ENCODE data around the gene WDR74.
"Not testable (repeated sequence)": the region's sequence is repeated elsewhere in the genome, so short reads cannot be mapped to it uniquely, and the experiment has no call there.

WDR74 gene

DNA sequence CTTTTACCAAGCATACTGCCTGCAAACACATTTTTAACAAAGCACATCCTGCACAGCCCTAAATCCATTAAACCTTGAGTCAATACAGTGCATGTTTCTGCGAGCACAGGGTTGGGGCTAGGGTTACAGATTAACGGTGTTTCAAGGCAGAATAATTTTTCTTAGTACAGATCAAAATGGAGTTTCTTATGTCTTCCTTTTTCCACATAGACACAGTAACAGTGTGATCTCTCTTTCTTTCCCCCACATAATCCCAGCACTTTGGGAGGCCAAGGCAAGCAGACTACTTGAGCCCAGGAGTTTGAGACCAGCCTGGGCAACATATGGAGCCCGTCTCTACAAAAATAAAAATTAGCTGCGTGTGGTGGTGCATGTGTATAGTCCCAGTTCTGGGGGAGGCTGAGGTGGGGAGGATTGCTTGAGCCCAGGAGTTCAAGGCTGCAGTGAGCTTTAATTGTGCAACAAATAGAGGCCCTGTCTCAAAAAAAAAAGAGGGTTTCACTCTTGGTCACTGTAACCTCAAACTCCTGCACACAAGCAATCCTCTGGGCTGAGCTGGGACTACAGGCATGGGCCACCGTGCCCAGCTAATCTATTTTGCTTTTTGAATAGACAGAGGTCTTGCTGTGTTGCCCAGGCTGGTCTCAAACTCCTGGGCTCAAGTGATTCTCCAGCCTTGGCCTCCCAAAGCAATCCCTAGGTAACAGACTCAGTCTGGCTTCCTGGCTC lies 21.6 kb upstream of the WDR74 start:
- no peak for DNase-seq (ENCODE audit: low spot score)
- peak overlapping the region; percentile 69 for H3K27ac ChIP-seq
- ChIA-PET CTCF (interaction anchor here (0.6 to 0.9 kb wide), 2 partner anchors 74 to 135 kb away, joined by 3 to 4 read pairs; no protein-coding TSS in a partner anchor), POLR2A (ENCODE audit: low non-redundant PET) (no interaction called here)
- TF ChIP-seq, protein P1, sequence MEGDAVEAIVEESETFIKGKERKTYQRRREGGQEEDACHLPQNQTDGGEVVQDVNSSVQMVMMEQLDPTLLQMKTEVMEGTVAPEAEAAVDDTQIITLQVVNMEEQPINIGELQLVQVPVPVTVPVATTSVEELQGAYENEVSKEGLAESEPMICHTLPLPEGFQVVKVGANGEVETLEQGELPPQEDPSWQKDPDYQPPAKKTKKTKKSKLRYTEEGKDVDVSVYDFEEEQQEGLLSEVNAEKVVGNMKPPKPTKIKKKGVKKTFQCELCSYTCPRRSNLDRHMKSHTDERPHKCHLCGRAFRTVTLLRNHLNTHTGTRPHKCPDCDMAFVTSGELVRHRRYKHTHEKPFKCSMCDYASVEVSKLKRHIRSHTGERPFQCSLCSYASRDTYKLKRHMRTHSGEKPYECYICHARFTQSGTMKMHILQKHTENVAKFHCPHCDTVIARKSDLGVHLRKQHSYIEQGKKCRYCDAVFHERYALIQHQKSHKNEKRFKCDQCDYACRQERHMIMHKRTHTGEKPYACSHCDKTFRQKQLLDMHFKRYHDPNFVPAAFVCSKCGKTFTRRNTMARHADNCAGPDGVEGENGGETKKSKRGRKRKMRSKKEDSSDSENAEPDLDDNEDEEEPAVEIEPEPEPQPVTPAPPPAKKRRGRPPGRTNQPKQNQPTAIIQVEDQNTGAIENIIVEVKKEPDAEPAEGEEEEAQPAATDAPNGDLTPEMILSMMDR (conservative IDR thresholded peaks at IDR 0.05; ENCODE audit: low read depth) = no peak

DNA sequence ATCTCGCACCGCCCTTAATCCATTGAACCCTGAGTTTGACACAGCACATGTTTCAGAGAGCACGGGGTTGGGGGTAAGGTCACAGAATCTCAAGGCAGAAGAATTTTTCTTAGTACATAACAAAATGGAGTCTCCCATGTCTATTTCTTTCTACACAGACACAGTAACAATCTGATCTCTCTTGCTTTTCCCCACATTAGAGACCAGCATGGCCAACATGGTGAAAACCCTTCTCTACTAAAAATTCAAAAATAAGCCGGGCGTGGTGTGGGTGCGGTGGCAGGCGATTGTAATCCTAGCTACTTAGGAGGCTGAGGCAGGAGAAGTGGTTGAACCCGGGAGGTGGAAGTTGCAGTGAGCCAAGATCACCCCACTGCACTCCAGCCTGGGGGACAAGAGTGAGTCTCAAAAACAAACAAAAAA lies 19.9 kb upstream of the WDR74 start:
- peak overlapping the region; percentile 69 for H3K27ac ChIP-seq
- DNase-seq (ENCODE audit: low spot score); POLR2A ChIA-PET (ENCODE audit: low non-redundant PET); CTCF ChIA-PET: not testable (repeated sequence)

DNA sequence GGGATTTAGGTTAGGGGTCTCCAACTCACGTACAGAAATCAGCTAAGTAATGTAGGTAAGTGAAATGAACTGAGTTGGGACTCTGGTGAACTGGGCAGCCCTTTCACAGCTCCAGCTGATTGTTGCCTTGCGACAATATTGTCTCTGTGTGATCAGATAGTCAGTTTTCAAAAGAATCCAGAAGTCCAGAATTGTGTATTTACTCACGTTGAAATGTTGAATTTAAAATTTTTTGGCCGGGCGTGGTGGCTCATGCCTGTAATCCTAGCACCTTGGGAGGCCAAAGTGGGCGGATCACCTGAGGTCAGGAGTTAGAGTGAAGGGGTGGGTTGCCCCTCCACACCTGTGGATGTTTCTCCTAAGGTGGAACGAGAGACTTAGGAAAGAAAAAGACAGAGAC lies 18.8 kb upstream of the WDR74 start:
- TF ChIP-seq, protein P1 (conservative IDR thresholded peaks at IDR 0.05; ENCODE audit: low read depth) = no peak
- ChIA-PET CTCF (no interaction called here), POLR2A (ENCODE audit: low non-redundant PET) (interaction anchor here (0.7 to 1.4 kb wide), 3 partner anchors 17 to 71 kb away, joined by 3 to 12 read pairs (median 5); partner anchors contain the start of gene TMEM179B)
- H3K27ac ChIP-seq = peak overlapping the region; percentile 69
- DNase-seq (ENCODE audit: low spot score) = no peak

DNA sequence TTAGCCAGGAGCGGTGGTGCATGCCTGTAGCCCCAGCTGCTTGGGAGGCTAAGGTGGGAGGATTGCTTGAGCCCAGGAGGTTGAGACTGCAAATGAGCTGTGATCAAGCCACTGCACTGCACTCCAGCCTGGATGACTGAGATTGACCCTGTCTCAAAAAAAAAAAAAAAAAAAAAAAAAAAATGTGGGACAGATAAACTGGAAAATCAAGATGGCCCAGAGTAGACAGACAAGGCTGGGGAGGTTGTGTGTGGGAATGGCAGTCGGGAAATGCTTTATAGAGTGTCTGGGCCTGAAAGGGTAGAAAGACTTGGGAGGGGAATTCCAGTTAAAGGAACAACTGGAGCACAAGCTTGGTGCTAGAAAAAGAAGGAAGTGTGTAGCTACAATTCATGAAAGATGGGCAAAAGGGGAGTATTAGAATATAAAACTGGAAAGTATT lies 18.2 kb upstream of the WDR74 start:
- peak overlapping the region; percentile 91 for H3K27ac ChIP-seq
- TF ChIP-seq, protein P1 (conservative IDR thresholded peaks at IDR 0.05; ENCODE audit: low read depth) = no peak
- ChIA-PET CTCF (no interaction called here), POLR2A (ENCODE audit: low non-redundant PET) (interaction anchor here (0.6 to 1.4 kb wide), 5 partner anchors 10 to 71 kb away, joined by 3 to 12 read pairs (median 5); partner anchors contain the start of gene TMEM179B)
- peak; percentile 32 for DNase-seq (ENCODE audit: low spot score)

DNA sequence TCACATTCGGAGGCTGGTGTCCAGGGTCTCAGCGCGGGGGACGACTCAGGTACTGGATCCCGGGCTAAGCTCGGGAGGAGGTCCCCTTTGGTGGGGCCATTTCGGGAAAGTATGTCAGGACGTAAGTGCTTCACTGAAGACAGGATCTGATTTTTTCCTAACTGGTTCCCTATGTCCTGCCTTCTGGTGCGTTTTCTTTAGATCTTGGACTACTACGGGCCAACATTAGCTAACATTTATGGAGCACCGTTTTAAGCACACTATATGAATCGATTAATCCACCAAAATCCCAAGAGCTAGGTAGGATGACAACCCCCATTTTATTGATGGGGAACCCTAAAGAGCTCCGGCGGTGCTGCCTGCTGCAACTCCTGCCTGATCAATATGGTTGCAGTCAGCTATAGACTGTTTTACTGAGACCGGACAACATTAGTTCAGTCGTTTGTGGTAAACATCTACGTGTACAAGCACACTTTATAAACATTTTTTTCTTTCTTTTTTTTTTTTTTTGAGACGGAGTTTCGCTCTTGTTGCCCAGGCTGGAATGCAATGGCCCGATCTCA lies 17.0 kb upstream of the WDR74 start:
- POLR2A ChIA-PET (ENCODE audit: low non-redundant PET) = interaction anchor here (0.6 to 2.5 kb wide), 6 partner anchors 12 to 808 kb away, joined by 3 to 20 read pairs (median 6); no protein-coding TSS in a partner anchor
- no peak for DNase-seq (ENCODE audit: low spot score)
- peak overlapping the region; percentile 91 for H3K27ac ChIP-seq
- TF ChIP-seq, protein P1 (conservative IDR thresholded peaks at IDR 0.05; ENCODE audit: low read depth) = no peak
- CTCF ChIA-PET = interaction anchor here (0.6 to 1.2 kb wide), 2 partner anchors 31 to 70 kb away, joined by 3 to 10 read pairs; no protein-coding TSS in a partner anchor

DNA sequence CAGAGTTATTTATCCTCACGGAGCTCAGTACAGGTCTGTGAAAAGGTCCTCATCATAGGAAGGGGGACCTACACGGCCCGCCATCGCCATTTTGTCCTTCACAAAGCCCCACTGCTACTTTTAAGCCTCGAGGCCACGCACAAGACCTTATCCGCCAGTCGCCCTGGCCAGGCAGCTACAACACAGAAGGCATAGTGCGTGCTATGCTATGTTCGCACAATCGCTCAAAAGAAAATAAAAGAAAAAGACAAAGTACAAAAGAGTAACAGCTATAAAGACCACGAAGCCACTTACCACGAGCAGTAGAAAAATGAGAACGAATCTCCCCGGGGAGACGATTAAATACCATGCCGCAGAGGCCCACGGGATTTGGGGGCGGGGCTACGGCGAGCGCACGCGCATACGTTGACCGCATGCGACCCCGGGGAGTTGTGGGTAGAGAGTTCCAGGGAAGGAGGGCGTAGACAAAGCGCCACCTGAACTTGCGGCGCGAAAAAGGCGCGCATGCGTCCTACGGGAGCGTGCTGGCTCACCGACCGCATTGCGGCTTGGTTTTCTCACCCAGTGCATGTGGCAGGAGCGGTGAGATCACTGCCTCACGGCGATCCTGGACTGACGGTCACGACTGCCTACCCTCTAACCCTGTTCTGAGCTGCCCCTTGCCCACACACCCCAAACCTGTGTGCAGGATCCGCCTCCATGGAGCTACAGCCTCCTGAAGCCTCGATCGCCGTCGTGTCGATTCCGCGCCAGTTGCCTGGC lies 16.4 kb upstream of the WDR74 start:
- TF ChIP-seq, protein P1 (conservative IDR thresholded peaks at IDR 0.05; ENCODE audit: low read depth) = no peak
- peak; percentile 97 for DNase-seq (ENCODE audit: low spot score)
- ChIA-PET POLR2A (ENCODE audit: low non-redundant PET) (interaction anchor here (0.6 to 2.5 kb wide), 7 partner anchors 15 to 809 kb away, joined by 3 to 20 read pairs (median 3); partner anchors contain the start of genes SLC3A2 and TEX54), CTCF (interaction anchor here (1.0 to 1.2 kb wide), 2 partner anchors 69 kb away, joined by 3 to 10 read pairs; no protein-coding TSS in a partner anchor)
- peak overlapping the region; percentile 91 for H3K27ac ChIP-seq
